GM19025 (cell line): Measurements from ENCODE around the gene PDAP1.
"Not testable (repeated sequence)": the region's sequence is repeated elsewhere in the genome, so short reads cannot be mapped to it uniquely, and the experiment has no call there.

Experiments
- ATAC-seq: cut with Tn5 transposase; IDR thresholded peaks from one replicate; pipeline ENCODE4 v1.9.1; 2021; ENCODE audit warnings: mild to moderate bottlenecking, low read depth, moderate library complexity; ENCODE audit not compliant: unreplicated experiment

Gene PDAP1

GRCh38 chr7:99428972-99429566 lies 20.7 kb upstream of the PDAP1 start:
- ATAC-seq = no peak

- ATAC-seq = no peak
These were observed 16.7 kb upstream of the PDAP1 start for GRCh38 chr7:99424932-99425730.

- no peak for ATAC-seq
These were observed 14.2 kb upstream of the PDAP1 start for GRCh38 chr7:99422625-99423024.

- ATAC-seq = no peak
These were observed 13.8 kb upstream of the PDAP1 start for GRCh38 chr7:99422186-99422585.

GRCh38 chr7:99420986-99421385 lies 12.6 kb upstream of the PDAP1 start:
- ATAC-seq = no peak

GRCh38 chr7:99420213-99420612 lies 11.8 kb upstream of the PDAP1 start:
- ATAC-seq = no peak

- no peak for ATAC-seq
These were observed 11.1 kb upstream of the PDAP1 start for GRCh38 chr7:99419323-99420021.

GRCh38 chr7:99418260-99418659 lies 9.9 kb upstream of the PDAP1 start:
- no peak for ATAC-seq

- not testable (repeated sequence) for ATAC-seq
These were observed 7.2 kb upstream of the PDAP1 start for GRCh38 chr7:99415513-99416127.

- no peak for ATAC-seq
These were observed 2.2 kb upstream of the PDAP1 start for GRCh38 chr7:99410635-99411034.

- no peak for ATAC-seq
These were observed 1.4 kb upstream of the PDAP1 start for GRCh38 chr7:99409806-99410205.

GRCh38 chr7:99409192-99409572 lies 785 bp upstream of the PDAP1 start:
- ATAC-seq = no peak

- no peak for ATAC-seq
These were observed 472 bp downstream of the PDAP1 start for GRCh38 chr7:99407872-99408378.

GRCh38 chr7:99406557-99406956 lies 1.8 kb downstream of the PDAP1 start:
- ATAC-seq = no peak

- no peak for ATAC-seq
These were observed 3.4 kb downstream of the PDAP1 start for GRCh38 chr7:99404977-99405320.

GRCh38 chr7:99404235-99404976 lies 4.0 kb downstream of the PDAP1 start:
- ATAC-seq = no peak

- no peak for ATAC-seq
These were observed 4.6 kb downstream of the PDAP1 start for GRCh38 chr7:99403764-99404163.

GRCh38 chr7:99402854-99403253 lies 5.5 kb downstream of the PDAP1 start:
- no peak for ATAC-seq

GRCh38 chr7:99399597-99399996 lies 8.8 kb downstream of the PDAP1 start:
- no peak for ATAC-seq

GRCh38 chr7:99398891-99399445 lies 9.4 kb downstream of the PDAP1 start:
- no peak for ATAC-seq
